ENCODE measurements around the gene P2RY10.

- TF ChIP-seq NFIC (IDR thresholded peaks at IDR 0.05) (no peak), TAF1 (IDR thresholded peaks at IDR 0.05; ENCODE audit: low read depth) (no peak), EGR1 (IDR thresholded peaks at IDR 0.05) (no peak), YY1 (IDR thresholded peaks at IDR 0.05; ENCODE audit: low read depth) (no peak), FOXM1 (IDR thresholded peaks at IDR 0.05; ENCODE audit: borderline replicate concordance, low read depth) (no peak), CREB1 (IDR thresholded peaks at IDR 0.05; ENCODE audit: low read depth) (no peak)
These were observed 12.6 kb downstream of the P2RY10 start for GRCh38 chrX:78957768-78958130.

Data from Ishikawa (cell line).